Left cardiac atrium (tissue), 4 donors: ENCODE measurements around the gene SARNP. TPM values are rescaled to one million over a fixed set of nuclear protein-coding genes. Genes with fewer than 3 reads are reported as not detected.
"Not testable (repeated sequence)": the region's sequence is repeated elsewhere in the genome, so short reads cannot be mapped to it uniquely, and the experiment has no call there.

Source experiments
- ATAC-seq, 2 donors: fragments of 200-7000 bp; cut with Tn5 transposase; one replicate each; pipeline ENCODE4 v1.9.1; 2020; ENCODE audit warnings: mild to moderate bottlenecking in 2 of 2, moderate library complexity in 2 of 2
- DNase-seq: peaks from one replicate; pipeline ENCODE4 v3.0.0-alpha.2; 2020
- intact Hi-C, 2 donors: fragments of 100-400 bp; cut with DNase I; formaldehyde crosslinking; loops; one replicate each; pipeline versions ENCODE4 v1.14.1 to v1.15.1; 2022 to 2023
- total RNA-seq, 2 donors: library from RNA; stranded (reverse); fragmentation: NEBNext Ultra II Directional; extraction: Animal tissue kit (Norgen Biotek cat#: 25700); gene quantifications; one replicate each; pipeline ENCODE4 v1.2.1, GENCODE V29; 2021
- donor health status: DM: no; HTN: yes; CAD: no.
- donor health status: DM: no; HTN: yes; CAD: no; lungs with severe emphysema.
- donor health status: DM: yes; HTN: yes; CAD: no.
- donor health status: Dilated cardiomyopathy.

Gene SARNP
- total RNA-seq, 2 donors from 2014 or later = 42.9 to 50.1 TPM

DNA sequence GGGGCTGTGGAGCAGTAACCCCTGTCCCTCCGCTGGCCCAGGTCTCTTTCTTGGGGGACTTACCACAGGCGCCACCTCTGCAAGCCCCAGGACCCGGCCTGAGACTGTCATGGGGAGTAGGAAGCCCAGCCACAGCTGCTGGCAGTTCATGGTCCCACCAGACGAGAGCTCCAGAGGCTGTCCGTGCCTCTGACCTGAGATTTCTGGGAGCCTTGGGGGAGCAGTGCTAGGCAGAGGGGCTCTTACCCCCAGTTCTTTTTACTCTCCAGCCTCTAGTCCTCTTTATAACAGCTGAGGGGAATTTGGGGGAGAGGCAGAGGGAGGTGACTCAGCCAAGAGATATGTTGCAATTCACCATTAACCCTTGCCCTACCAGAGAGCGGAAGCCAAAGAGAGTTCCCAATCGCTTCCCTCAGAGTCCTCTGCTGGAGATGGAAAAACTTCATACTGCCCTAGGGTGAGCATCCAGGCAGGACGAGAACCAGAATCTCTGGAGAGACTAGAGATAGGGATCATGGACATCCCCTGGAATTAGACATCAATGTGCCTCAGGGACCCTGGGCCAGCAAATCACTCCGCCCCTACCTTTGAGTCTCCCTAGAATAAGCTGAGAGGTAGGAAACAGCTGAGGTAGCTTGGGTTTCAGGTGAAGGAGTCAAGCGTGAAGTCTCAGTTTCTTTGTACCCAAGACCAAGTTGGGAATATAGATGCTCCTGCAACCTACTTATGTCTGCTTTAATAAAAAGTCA lies 25.3 kb upstream of the SARNP start, which contains the start of gene MMP19:
MMP19 (minus strand) TSS at position 256 of the 749 bp plus-strand sequence; CDS start at position 150, 106 bp downstream.
- intact Hi-C loops = no loop called here
- DNase-seq (no peak), ATAC-seq (peak; percentile 62 to 72)

GRCh38 chr12:55840581-55841351 lies 23.2 kb upstream of the SARNP start:
- intact Hi-C loops = no loop called here
- no peak for DNase-seq
- ATAC-seq = no peak

DNA sequence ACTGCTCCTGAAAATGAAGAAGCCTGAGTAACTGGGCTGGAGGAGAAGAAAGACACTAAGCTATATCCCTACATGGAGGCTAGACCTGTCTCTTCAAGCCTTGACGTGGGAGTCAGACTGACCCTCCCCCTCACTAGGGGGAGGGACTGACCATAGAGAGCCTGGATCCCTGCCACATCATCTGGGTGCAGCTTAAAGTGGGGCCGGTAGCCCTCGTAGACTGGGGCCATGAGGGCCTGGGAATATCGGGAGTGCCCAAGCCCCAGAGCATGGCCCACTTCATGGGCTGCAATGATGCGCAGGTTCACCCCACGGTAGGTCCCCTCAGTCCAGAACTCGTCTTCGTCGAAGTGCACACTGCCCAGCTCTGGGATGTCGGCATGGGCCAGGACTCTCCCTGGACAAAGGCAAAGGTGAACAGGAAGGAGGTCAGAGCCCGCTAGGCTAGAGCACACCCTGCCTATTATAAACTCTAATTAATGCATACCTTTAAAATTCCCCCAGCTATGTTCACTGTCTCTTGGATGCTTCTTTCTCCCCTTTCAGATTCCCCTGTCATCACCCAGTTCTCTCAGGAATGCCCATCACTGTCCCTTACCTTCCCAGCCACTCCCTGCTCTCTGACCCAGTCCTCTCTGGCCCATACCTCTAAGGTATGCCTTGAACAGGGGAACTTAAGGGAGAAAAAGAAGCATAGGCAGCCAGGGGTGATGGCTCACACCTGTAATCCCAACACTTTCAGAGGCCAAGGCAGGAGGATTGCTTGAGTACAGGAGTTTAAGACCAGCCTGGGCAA lies 22.0 kb upstream of the SARNP start:
- no peak for ATAC-seq
- intact Hi-C loops = no loop called here
- DNase-seq = no peak

DNA sequence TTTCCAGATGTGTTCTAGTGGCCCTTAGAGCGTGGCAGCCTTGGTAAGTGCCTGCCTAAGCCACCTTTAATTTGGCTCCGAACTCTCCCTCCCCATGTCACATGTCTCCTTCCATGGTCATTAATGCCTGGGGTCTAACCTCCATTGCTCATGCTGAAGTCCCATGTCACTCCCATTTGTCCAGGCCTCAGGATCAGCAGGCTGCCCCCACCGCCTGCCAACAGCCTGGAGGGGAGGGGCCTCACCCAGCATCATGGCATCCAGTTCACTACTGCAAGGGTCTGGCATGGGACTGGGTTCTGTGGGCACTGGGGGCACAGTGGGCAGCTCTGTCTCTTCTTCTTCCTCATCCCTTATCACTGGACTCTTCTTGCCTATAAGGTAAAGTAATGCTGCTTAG lies 20.8 kb upstream of the SARNP start:
- intact Hi-C loops = no loop called here

DNA sequence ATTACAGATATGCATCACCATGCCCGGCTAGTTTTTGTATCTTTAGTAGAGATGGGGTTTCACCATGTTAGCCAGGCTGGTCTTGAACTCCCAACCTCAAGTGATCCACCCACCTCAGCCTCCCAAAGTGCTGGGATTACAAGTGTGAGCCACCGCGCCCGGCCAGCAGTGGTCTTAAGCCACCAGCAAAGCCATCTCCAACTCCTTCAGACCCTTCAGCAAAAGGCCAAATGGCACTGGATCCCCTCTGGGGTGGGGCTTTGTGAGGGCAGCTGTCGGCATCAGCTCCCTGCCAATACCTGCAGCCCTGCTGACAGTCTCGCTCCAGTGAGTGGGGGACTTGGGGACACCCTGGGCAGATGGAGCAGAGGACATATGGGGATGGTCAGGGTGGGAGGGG lies 16.9 kb upstream of the SARNP start:
- ATAC-seq, DNase-seq: not testable (repeated sequence)
- intact Hi-C loops = loop anchor here in 1 of 2 donors (5.0 kb wide), 1 partner anchor 93 kb away; the partner anchor contains the start of gene PYM1

More for the DNA sequence above, 20.8 kb upstream of the SARNP start:
- ATAC-seq = no peak
- no peak for DNase-seq

- ATAC-seq = no peak
- intact Hi-C loops = loop anchor here in 1 of 2 donors (5.0 kb wide), 1 partner anchor 94 kb away; the partner anchor contains the start of gene PYM1
- no peak for DNase-seq
These were observed 15.5 kb upstream of the SARNP start for GRCh38 chr12:55833056-55833455.

DNA sequence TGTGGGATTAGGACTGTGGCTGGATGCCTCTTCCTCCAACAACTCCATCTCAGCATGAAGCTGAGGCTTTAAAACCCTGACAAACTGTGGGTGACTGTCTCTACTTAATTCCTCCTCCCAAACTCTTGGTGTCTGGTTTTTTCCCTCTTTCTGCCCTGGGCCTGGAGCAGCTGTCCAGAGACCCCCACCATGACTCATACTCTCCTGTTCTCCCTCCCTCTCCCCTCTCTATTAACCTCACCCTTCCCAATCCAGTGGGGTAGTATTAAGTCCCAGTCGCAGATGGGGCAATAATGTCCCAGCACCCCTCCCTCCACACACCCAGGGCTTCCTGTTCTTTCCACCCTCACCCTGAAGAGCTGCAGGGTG lies 13.9 kb upstream of the SARNP start:
- ATAC-seq (no peak), DNase-seq (no peak)
- intact Hi-C loops = loop anchor here in 1 of 2 donors (2.0 to 5.0 kb wide), 2 partner anchors 15 to 96 kb away; partner anchors contain the start of gene PYM1

- ATAC-seq (peak; percentile 58), DNase-seq (peak; percentile 81)
- intact Hi-C loops = loop anchor here in 1 of 2 donors (2.0 to 5.0 kb wide), 2 partner anchors 16 to 96 kb away; partner anchors contain the start of gene PYM1
These were observed 13.3 kb upstream of the SARNP start for GRCh38 chr12:55830601-55831446.

DNA sequence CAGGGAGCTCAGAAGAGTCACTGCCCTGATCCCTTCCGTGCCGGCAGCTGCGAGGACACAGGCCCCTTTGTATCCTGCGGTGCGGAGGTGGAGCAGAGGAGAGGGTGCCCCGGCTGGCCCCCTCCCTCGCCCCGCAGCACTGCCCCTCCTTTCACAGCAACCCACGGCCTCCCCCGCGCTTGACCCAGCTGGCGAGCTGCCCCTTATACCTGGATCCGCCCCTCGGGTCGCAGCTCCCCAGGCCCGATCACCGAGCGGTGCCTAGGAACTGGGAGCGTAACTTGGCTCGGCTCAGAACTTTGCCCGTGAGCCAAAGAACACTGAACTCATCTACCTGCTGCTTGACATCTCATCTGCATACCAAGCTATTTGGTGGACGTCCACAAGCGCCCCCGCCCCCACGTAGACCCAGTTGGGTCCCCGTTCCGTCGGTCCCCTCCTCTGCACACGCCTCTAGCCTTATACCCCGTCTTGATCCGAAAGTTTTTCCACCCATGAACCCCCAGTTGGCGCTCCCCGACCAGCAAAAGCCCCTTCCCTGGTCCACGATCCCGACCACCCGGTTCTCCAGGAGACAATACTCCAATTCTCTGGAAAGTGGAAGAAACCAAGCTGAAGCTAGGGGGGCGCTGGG lies 12.6 kb upstream of the SARNP start:
- intact Hi-C loops = loop anchor here in 1 of 2 donors (2.0 to 5.0 kb wide), 2 partner anchors 17 to 97 kb away; partner anchors contain the start of gene PYM1
- peak; percentile 20 to 50 for ATAC-seq
- DNase-seq = peak; percentile 66

DNA sequence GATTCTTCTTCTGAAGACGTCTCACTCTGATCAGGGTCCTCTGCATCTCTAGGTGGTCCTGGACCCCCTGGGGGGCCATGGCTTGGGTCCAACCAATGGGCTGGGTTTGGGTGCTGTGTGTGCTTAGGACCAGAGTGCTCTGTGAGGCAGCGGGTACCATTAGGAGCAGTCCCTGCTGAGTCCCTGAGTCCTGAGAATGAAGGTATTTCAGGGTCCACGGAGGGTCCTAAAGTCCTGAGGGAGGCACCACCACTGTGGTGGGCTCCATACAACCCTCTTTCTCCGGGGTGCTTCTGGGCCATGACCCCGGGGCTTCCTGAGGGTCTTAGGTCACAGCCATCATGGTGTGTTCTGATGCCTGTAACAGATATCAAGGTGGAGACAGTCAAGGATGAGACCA lies 10.8 kb upstream of the SARNP start:
- no peak for ATAC-seq
- no peak for DNase-seq
- intact Hi-C loops = no loop called here

GRCh38 chr12:55827806-55828205 lies 10.3 kb upstream of the SARNP start:
- intact Hi-C loops = no loop called here
- DNase-seq (no peak), ATAC-seq (no peak)

- DNase-seq (no peak), ATAC-seq (no peak)
- intact Hi-C loops = no loop called here
These were observed 7.2 kb upstream of the SARNP start for GRCh38 chr12:55824726-55825125.

DNA sequence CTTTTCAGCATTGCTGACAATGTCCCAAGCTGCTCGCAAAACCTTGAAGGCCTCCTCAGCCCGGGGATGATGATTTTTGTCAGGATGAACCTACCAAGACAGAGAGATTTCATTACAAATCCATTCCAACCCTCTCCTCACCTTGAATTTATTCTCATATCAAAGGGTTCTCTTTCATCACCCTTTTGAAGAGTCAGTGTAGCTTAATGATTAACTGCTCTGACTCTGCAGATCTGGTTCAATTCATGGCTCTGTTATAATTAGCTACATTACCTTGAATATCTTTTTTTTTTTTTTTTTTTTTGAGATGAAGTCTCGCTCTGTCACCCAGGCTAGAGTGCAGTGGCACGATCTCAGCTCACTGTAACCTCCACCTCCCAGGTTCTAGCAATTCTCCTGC lies 5.9 kb upstream of the SARNP start:
- no peak for DNase-seq
- no peak for ATAC-seq
- intact Hi-C loops = no loop called here

DNA sequence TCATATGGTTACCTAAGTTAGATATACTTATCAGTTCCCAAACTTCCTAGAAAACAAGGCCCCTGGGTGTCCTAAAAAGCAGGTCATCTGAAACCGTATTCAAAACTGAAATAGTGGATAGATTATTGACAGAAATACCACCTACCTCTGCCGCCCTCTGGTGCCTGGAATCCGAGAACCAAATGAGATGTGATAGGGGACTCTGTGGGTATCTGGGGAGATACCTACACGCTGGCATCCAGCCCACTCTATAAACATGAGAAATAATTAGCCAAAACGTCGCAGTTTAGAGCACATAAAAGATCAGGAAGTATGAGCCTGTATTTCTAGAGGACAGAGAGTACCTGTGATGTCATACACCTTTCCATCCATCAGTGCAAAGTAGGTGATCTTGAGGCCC lies 4.7 kb upstream of the SARNP start:
- DNase-seq (no peak), ATAC-seq (no peak)
- intact Hi-C loops = no loop called here

- no peak for ATAC-seq
- intact Hi-C loops = no loop called here
- DNase-seq = no peak
These were observed 3.2 kb upstream of the SARNP start for GRCh38 chr12:55820679-55821078.

GRCh38 chr12:55818886-55819285 lies 1.4 kb upstream of the SARNP start:
- ATAC-seq (no peak), DNase-seq (no peak)
- intact Hi-C loops = loop anchor here in 1 of 2 donors (5.0 kb wide), 1 partner anchor 77 kb away; the partner anchor contains the start of gene GDF11

GRCh38 chr12:55818140-55818728 lies 710 bp upstream of the SARNP start:
- intact Hi-C loops = loop anchor here in 1 of 2 donors (5.0 kb wide), 1 partner anchor 76 kb away; the partner anchor contains the start of gene GDF11
- peak; percentile 58 to 69 for ATAC-seq
- no peak for DNase-seq
